Transverse colon (tissue), 3 donors: ENCODE measurements around the gene ZFHX3.

Source experiments
- CTCF ChIP-seq, 5 experiments: fragments of 200-600 bp in 3 of 5; fragments of 450-650 bp in 2 of 5; sonication (generic) in 3 of 5; IDR thresholded peaks; 1 replicate in 2 of 5; 2 replicates in 3 of 5; pipeline ENCODE4 v1.5.1; 2016 to 2017; ENCODE audit warnings: antibody characterized with exemption in 5 of 5, inconsistent platforms in 3 of 5, mild to moderate bottlenecking in 2 of 5, moderate library complexity in 1 of 5
- POLR2A ChIP-seq: fragments of 450-650 bp; IDR thresholded peaks from one replicate; pipeline ENCODE4 v1.6.1; 2016; ENCODE audit warnings: antibody characterized with exemption, mild to moderate bottlenecking, moderate library complexity

DNA sequence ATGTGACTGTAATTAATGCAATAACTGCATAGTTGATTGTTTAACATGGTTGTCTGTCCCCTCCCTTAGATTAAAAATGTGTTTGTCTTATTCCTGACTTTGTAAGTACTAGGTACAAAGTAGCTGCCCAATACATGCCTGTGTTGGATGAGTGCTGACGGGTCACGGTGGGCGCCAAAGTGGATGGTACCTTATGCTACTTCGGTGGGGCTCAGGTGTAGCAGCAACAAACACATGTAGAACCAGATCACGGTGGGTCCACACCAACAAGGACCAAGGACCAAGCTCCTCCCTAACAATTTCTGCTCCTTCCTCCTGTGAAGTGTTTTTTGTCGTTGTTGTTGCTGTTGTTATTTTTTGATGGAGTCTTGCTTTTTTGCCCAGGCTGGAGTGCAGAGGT is 46.4 kb upstream of the ZFHX3 start:
- TF ChIP-seq POLR2A (no peak), CTCF (IDR thresholded peaks at IDR 0.05) (no peak)
